Measurements from ENCODE around the gene UGCG. TPM values are rescaled to one million over a fixed set of nuclear protein-coding genes. Genes with fewer than 3 reads are reported as not detected.

UGCG gene
- total and polyA plus RNA-seq, 7 donors = 7.2 to 74.6 (median 17.6) TPM

GRCh38 chr9:111897601-111898137, 1.1 kb downstream of the UGCG start:
- no peak for ATAC-seq
- Histone ChIP-seq H3K27ac (peak overlapping the region; percentile 92), H3K4me3 (peak overlapping the region; percentile 95), H3K36me3 (ENCODE audit: insufficient read depth in 1 of 2, low read depth in 1 of 2) (no peaks in the 10 kb centered on the region), H3K9me3 (no peaks in the 10 kb centered on the region), H3K4me1 (peaks cover 43% of the 10 kb centered on the region), H3K27me3 (ENCODE audit: insufficient read depth in 3 of 3, low read length in 2 of 3) (no peaks in the 10 kb centered on the region)
- no peak for TF ChIP-seq CTCF (IDR thresholded peaks at IDR 0.05)
- intact Hi-C loops (cut with DNase I) = loop anchor here (1.0 to 10.0 kb wide), 4 partner anchors 60 to 437 kb away; partner anchors contain the start of gene PTBP3 (in 2 of the 2)
- WGBS, 3 donors = 4 to 8% (median 7%) methylated on average over 12 of the region's 12 CpGs
- DNase-seq = no peak

GRCh38 chr9:111898331-111899096, 1.9 kb downstream of the UGCG start:
- TF ChIP-seq CTCF (IDR thresholded peaks at IDR 0.05) = no peak
- peaks cover 43% of the 10 kb centered on the region for H3K4me1 ChIP-seq
- H3K27ac ChIP-seq = peak overlapping the region; percentile 92
- no peaks in the 10 kb centered on the region for H3K27me3 ChIP-seq (ENCODE audit: insufficient read depth in 3 of 3, low read length in 2 of 3)
- DNase-seq (no peak), ATAC-seq (no peak)
- H3K36me3 ChIP-seq (ENCODE audit: insufficient read depth in 1 of 2, low read depth in 1 of 2) = no peaks in the 10 kb centered on the region
- WGBS, 3 donors = 14 to 27% (median 22%) methylated on average over 4 of the region's 4 CpGs
- intact Hi-C loops (cut with DNase I) = loop anchor here (5.0 to 10.0 kb wide), 3 partner anchors 59 to 436 kb away; partner anchors contain the start of gene PTBP3 (in 2 of the 2)
- no peaks in the 10 kb centered on the region for H3K9me3 ChIP-seq
- peak overlapping the region; percentile 95 for H3K4me3 ChIP-seq

DNA sequence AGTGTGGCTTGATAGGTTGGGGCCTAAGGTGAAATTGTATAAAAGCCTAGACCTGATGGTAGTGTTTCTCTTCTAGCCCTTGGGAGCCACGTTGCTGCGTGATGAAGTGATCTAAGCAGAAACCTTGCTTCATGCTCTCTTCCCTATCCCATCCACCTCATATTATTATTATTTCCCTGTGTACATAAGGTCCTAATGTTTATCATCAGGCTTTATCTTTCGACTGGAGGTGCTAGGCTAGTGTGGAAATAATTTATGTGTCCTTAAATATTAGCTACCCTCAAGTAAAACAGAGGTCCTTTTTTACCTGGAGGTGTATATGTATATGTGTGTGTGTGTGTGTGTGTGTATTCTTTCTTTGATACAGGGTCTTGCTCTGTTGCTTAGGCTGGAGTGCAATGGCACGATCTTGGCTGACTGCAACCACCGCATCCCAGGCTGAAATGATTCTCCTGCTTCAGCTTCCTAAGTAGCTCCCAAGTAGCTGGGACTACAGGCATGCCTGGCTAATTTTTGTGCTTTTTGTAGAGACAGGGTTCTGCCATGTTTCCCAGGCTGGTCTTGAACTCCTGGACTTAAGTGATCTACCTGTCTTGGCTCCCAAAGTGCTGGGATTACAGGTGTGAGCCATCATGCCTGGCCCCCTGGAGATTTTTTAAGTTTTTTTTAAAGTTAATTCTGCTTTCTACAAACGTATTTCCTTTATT, 3.7 kb downstream of the UGCG start:
- DNase-seq (no peak), ATAC-seq (no peak)
- Histone ChIP-seq H3K27ac (no peak overlapping the region), H3K27me3 (ENCODE audit: insufficient read depth in 3 of 3, low read length in 2 of 3) (no peaks in the 10 kb centered on the region), H3K9me3 (no peaks in the 10 kb centered on the region), H3K4me1 (peaks cover 45% of the 10 kb centered on the region), H3K4me3 (peak overlapping the region; percentile 95), H3K36me3 (ENCODE audit: insufficient read depth in 1 of 2, low read depth in 1 of 2) (peaks cover 0 to 2% of the 10 kb centered on the region in 2 donors)
- no peak for TF ChIP-seq CTCF (IDR thresholded peaks at IDR 0.05)
- WGBS, 3 donors = 59 to 71% (median 66%) methylated on average over 6 of the region's 6 CpGs
- intact Hi-C loops (cut with DNase I) = no loop called here

GRCh38 chr9:111900858-111901612, 4.4 kb downstream of the UGCG start:
- no peak for DNase-seq
- ATAC-seq = no peak
- intact Hi-C loops (cut with DNase I) = no loop called here
- Histone ChIP-seq H3K27ac (no peak overlapping the region), H3K9me3 (no peaks in the 10 kb centered on the region), H3K36me3 (ENCODE audit: insufficient read depth in 1 of 2, low read depth in 1 of 2) (peaks cover 0 to 2% of the 10 kb centered on the region in 2 donors), H3K27me3 (ENCODE audit: insufficient read depth in 3 of 3, low read length in 2 of 3) (no peaks in the 10 kb centered on the region), H3K4me3 (peak overlapping the region; percentile 95), H3K4me1 (peaks cover 43% of the 10 kb centered on the region)
- 56 to 66% (median 57%) methylated on average over 15 of the region's 15 CpGs for WGBS, 3 donors
- no peak for TF ChIP-seq CTCF (IDR thresholded peaks at IDR 0.05)
